H1 (cell line): Measurements from ENCODE around the gene ADGRD2. TPM values are rescaled to one million over a fixed set of nuclear protein-coding genes. Genes with fewer than 3 reads are reported as not detected.

Experiments
- CREB1 ChIP-seq: IDR thresholded peaks from 2 replicates; pipeline ENCODE4 v1.6.1; 2012; ENCODE audit warnings: inconsistent platforms
- POU5F1 ChIP-seq: IDR thresholded peaks from 2 replicates; pipeline ENCODE4 v1.6.1; 2011; ENCODE audit warnings: low read depth, mild to moderate bottlenecking, low read length, moderate library complexity
- RAD21 ChIP-seq, 2 experiments: IDR thresholded peaks in 1 of 2; conservative IDR thresholded peaks in 1 of 2; 2 replicates each; pipeline ENCODE4 v1.6.1; 2011; ENCODE audit warnings: low read depth in 2 of 2, low read length in 2 of 2, improper control_type of control experiment in 1 of 2, inconsistent platforms in 1 of 2, mild to moderate bottlenecking in 1 of 2, moderate library complexity in 1 of 2
- polyA plus RNA-seq, 7 experiments: library from polyadenylated mRNA; depleted of rRNA in 3 of 7; stranded (reverse) in 5 of 7; unstranded in 2 of 7; fragments of >200 nt in 5 of 7; fragments of 200-250 nt in 2 of 7; gene quantifications; 1 replicate in 5 of 7; 2 replicates in 1 of 7; 4 replicates in 1 of 7; pipeline versions ENCODE4 v1.2.1 to v1.2.3, GENCODE V29; 2011 to 2013; ENCODE audit warnings: missing spikeins in 2 of 7, mixed read lengths in 2 of 7
- total RNA-seq: library from RNA; stranded (reverse); fragmentation: NEBNext Ultra II Directional; extraction: Animal tissue kit (Norgen Biotek cat#: 25700); gene quantifications from 2 replicates; pipeline ENCODE4 v1.2.1, GENCODE V29; 2021
- TF ChIP-seq, protein P1 (sequence below): IDR thresholded peaks from 2 replicates; pipeline ENCODE4 v1.6.1; 2012; ENCODE audit warnings: inconsistent platforms

ADGRD2 gene
- total and polyA plus RNA-seq, 2 of the 8 experiments (the other 6 are each of a cell fraction or from before 2014, with no cell fraction given) = 0.41 to 1.4 TPM

DNA sequence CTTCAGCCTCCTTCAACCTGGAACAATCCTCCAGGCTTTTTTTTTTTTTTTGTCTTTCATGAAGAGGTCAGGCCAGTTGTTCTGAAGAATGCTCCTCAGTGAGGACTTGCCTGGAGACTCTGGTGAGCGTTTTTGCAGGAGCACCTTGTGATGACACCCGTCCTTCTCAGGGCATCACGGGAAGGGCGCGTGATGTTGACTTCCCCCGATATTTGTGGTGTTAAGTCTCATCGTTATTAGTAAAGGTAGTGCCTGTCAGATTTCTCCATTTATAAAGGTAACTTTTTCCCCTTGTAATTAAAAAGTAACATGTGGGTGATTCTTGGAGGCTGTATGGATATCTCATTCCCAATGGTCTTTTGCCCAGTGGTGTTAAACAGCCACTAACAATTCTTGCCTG lies 23.9 kb upstream of the ADGRD2 start (continued):
- TF ChIP-seq RAD21 (IDR thresholded peaks at IDR 0.05 in 1 of 2, conservative IDR thresholded peaks at IDR 0.05 in 1 of 2; ENCODE audit: low read depth in 2 of 2, low read length in 2 of 2) (no peak), POU5F1 (no peak), CREB1 (no peak)
- TF ChIP-seq, protein P1, sequence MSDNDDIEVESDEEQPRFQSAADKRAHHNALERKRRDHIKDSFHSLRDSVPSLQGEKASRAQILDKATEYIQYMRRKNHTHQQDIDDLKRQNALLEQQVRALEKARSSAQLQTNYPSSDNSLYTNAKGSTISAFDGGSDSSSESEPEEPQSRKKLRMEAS = no peak
